H1 (cell line): Measurements from ENCODE around the gene CCP110. TPM values are rescaled to one million over a fixed set of nuclear protein-coding genes. Genes with fewer than 3 reads are reported as not detected.

Experiments used
- ASH2L ChIP-seq: fragments of 200-600, 300-600 bp; sonication (generic); IDR thresholded peaks from one replicate; pipeline ENCODE4 v1.7.1; 2017; ENCODE audit warnings: low read length
- BACH1 ChIP-seq: IDR thresholded peaks from 2 replicates; pipeline ENCODE4 v1.6.1; 2012; ENCODE audit warnings: low read length, improper control_type of control experiment
- GABPA ChIP-seq: IDR thresholded peaks from 2 replicates; pipeline ENCODE4 v1.6.1; 2011; ENCODE audit warnings: mild to moderate bottlenecking, low read length, moderate library complexity, borderline replicate concordance; ENCODE audit not compliant: insufficient read depth
- TAF7 ChIP-seq: optimal IDR thresholded peaks from 2 replicates; pipeline ENCODE3; 2011; ENCODE audit warnings: low read depth, mild to moderate bottlenecking, inconsistent platforms, low read length, moderate library complexity, borderline replicate concordance
- polyA plus RNA-seq, 7 experiments: library from polyadenylated mRNA; depleted of rRNA in 3 of 7; stranded (reverse) in 5 of 7; unstranded in 2 of 7; fragments of >200 nt in 5 of 7; fragments of 200-250 nt in 2 of 7; gene quantifications; 1 replicate in 5 of 7; 2 replicates in 1 of 7; 4 replicates in 1 of 7; pipeline versions ENCODE4 v1.2.1 to v1.2.3, GENCODE V29; 2011 to 2013; ENCODE audit warnings: missing spikeins in 2 of 7, mixed read lengths in 2 of 7
- total RNA-seq: library from RNA; stranded (reverse); fragmentation: NEBNext Ultra II Directional; extraction: Animal tissue kit (Norgen Biotek cat#: 25700); gene quantifications from 2 replicates; pipeline ENCODE4 v1.2.1, GENCODE V29; 2021

CCP110 gene
- total and polyA plus RNA-seq, 2 of the 8 experiments (the other 6 are each of a cell fraction or from before 2014, with no cell fraction given), result 3.2 to 19.8 TPM

GRCh38 chr16:19578378-19578971, 54.7 kb downstream of the CCP110 start (continued):
- TF ChIP-seq GABPA (no peak), ASH2L (no peak), BACH1 (no peak), TAF7 (no peak)
- TF ChIP-seq, all 59 proteins: peak for 0
